Coronary artery (tissue), 2 donors: ENCODE measurements around the gene CYB5RL.
"Not testable (repeated sequence)": the region's sequence is repeated elsewhere in the genome, so short reads cannot be mapped to it uniquely, and the experiment has no call there.

Experiments used
- DNase-seq: peaks from one replicate; pipeline ENCODE4 v3.0.0-alpha.2; 2017; ENCODE audit warnings: low spot score
- H3K27ac ChIP-seq, 2 donors: fragments of 200-600 bp; sonication (generic); one replicate each; pipeline ENCODE4 v1.5.1; 2016 to 2019
- H3K4me3 ChIP-seq: fragments of 200-600 bp; sonication (generic); 2 replicates; pipeline ENCODE4 v1.5.1; 2016; ENCODE audit warnings: mild to moderate bottlenecking, moderate library complexity
- CTCF ChIP-seq: fragments of 200-600 bp; sonication (generic); IDR thresholded peaks from one replicate; pipeline ENCODE4 v1.5.1; 2019; ENCODE audit warnings: antibody characterized with exemption

Gene CYB5RL

GRCh38 chr1:54168206-54168965 is 31.4 kb downstream of the CYB5RL start:
- Histone ChIP-seq H3K4me3 (no peak overlapping the region), H3K27ac (no peak overlapping the region)
- TF ChIP-seq CTCF: no peak
- DNase-seq: no peak

DNA sequence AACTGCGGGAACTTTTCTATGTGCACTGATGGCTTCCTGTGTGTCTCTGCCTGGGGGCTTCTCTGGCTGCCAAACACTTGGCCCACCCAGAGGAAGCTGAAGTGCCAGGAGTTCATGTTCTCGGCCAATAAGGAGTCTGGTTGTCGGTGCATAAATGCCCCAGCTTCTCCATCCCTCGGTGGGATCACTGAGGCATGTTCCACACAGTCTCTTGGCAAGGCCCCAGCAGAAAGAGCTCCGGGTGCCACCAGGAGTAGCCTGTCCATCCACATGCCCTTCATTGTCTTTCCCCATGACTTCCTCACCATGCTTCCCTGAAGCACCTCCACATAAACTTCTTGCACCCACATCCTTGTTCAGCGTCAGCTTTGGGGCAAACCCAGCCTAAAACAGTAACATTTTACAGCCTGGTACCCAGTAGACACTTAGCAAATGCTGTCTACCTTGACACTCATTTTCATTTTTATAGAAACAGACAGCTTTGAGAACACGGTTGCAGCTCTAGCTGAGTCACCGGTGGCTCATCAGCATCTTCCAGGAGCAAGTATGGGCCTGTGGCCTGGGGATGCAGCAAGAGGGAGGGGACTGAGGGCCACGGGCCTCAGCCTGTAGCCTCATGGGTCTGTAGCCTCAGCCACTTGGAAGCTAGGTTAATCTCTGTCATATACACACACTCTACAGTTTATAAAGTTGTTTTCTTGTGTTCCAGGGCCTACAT is 32.2 kb downstream of the CYB5RL start:
- Histone ChIP-seq H3K27ac (no peak overlapping the region), H3K4me3 (no peak overlapping the region)
- no peak for TF ChIP-seq CTCF
- DNase-seq: no peak

DNA sequence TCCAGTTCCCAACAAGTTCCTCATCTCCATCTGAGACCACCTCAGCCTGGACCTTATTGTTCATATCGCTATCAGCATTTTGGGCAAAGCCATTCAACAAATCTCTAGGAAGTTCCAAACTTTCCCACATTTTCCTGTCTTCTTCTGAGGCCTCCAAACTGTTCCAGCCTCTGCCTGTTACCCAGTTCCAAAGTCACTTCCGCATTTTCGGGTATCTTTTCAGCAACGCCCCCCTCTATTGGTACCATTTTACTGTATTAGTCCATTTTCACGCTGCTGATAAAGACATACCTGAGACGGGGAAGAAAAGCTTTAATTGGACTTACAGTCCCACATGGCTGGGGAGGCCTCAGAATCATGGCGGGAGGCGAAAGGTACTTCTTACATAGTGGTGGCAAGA is 33.5 kb downstream of the CYB5RL start:
- not testable (repeated sequence) for H3K27ac ChIP-seq, DNase-seq

GRCh38 chr1:54165146-54165545 is 34.7 kb downstream of the CYB5RL start:
- no peak for TF ChIP-seq CTCF
- Histone ChIP-seq H3K27ac (no peak overlapping the region), H3K4me3 (no peak overlapping the region)
- no peak for DNase-seq

More for the DNA sequence above, 33.5 kb downstream of the CYB5RL start:
- H3K4me3 ChIP-seq: not testable (repeated sequence)

DNA sequence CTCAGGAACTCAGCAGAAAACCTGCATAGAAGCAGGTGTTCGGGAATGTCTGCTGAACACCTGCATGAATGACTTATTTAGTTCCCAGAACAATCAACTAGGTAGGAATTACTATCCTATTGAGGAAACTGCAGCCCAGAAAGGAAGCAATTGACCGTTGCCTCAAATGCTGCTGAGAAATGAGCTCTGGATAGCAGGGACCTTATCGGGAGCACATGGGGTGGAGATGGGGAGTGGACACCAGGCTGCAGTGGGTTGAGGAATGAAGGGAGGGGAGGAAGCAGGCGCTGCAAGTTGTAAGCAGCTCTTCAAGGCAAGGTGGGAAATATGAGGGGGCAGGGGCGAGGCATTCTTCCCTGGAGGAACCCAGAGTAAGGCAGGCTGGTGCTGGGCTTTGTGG is 36.3 kb downstream of the CYB5RL start:
- Histone ChIP-seq H3K4me3 (no peak overlapping the region), H3K27ac (no peak overlapping the region)
- no peak for TF ChIP-seq CTCF
- DNase-seq: no peak

- H3K4me3 ChIP-seq: no peak overlapping the region
- no peak for DNase-seq
- no peak overlapping the region for H3K27ac ChIP-seq
These were observed 36.8 kb downstream of the CYB5RL start for GRCh38 chr1:54163051-54163450.

More at GRCh38 chr1:54163051-54163450, 36.8 kb downstream of the CYB5RL start:
- no peak for TF ChIP-seq CTCF
